ENCODE results near the gene SLC39A2.

DNA sequence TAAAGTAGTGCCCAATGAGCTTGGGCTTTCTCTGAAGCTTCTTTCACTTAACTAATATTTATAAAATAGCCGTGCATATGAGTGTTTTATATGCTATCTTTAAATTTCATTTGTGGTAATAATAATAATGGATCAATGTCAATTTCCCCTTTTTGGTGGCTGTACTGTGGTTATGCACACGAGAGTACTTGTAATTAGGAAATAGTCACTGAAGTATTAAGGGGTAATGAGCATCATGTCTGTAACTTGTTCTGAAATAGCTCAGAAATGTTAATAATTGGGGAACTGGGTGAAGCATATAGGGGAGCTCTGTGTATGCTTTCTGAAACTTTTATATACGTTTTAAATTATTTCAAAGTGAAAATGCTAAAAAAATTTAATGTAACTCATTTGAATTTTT is 51.5 kb downstream of the SLC39A2 start:
- TF ChIP-seq CTCF (optimal IDR thresholded peaks at IDR 0.05 in 1 of 3, IDR thresholded peaks at IDR 0.05 in 1 of 3, conservative IDR thresholded peaks at IDR 0.05 in 1 of 3; ENCODE audit: extremely low read depth in 1 of 3, insufficient read depth in 2 of 3, low read length in 3 of 3) = no peak
- TF ChIP-seq EZH2 (IDR thresholded peaks at IDR 0.05; ENCODE audit: low read length) = no peak

Measured in keratinocyte (primary cell).